DOHH2 (cell line): ENCODE results near the gene SLC25A6.

ENCODE experiments used
- EZH2phosphoT487 ChIP-seq: fragments of 200-600 bp; sonication (generic); IDR thresholded peaks from 2 replicates; pipeline ENCODE4 v1.6.1; 2017; ENCODE audit warnings: borderline replicate concordance, mild to moderate bottlenecking, antibody characterized with exemption, low read length, moderate library complexity, mixed read lengths
- TF ChIP-seq, protein P1 (sequence below): fragments of 200-600 bp; sonication (generic); IDR thresholded peaks from one replicate; pipeline ENCODE4 v1.5.1; 2014; ENCODE audit warnings: antibody characterized with exemption, mild to moderate bottlenecking, low read depth, low read length; ENCODE audit not compliant: poor library complexity, severe bottlenecking

DNA sequence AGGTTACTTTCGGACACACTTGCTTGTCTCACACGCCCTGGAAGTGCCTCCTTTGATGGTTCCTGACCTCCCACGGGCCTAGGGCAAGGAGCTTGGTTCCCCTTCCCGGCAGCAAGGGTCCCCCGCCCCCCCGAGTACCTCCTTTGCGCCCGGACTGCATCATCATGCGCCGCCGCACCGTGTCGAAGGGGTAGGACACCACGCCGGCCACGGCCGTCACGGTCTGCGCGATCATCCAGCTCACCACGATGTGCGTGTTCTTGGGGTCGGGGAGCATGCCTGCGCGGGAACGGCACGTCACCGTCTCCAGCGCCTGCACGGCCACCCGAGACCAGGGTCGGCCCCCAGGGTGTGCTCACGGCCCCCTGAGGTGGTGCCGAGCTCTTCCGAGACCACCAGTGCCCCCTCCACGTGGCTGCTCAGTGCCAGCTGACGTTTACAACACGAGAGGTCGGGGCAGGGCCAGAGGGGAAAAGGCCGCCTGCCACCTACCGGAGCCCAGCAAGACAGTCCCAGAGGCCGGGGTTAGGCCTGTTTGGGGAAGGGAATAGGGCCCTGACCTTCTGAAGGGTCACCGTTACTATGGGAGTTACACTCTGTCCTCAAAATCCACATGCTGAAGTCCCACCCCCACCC lies 4.7 kb downstream of the SLC25A6 start:
- TF ChIP-seq, protein P1, sequence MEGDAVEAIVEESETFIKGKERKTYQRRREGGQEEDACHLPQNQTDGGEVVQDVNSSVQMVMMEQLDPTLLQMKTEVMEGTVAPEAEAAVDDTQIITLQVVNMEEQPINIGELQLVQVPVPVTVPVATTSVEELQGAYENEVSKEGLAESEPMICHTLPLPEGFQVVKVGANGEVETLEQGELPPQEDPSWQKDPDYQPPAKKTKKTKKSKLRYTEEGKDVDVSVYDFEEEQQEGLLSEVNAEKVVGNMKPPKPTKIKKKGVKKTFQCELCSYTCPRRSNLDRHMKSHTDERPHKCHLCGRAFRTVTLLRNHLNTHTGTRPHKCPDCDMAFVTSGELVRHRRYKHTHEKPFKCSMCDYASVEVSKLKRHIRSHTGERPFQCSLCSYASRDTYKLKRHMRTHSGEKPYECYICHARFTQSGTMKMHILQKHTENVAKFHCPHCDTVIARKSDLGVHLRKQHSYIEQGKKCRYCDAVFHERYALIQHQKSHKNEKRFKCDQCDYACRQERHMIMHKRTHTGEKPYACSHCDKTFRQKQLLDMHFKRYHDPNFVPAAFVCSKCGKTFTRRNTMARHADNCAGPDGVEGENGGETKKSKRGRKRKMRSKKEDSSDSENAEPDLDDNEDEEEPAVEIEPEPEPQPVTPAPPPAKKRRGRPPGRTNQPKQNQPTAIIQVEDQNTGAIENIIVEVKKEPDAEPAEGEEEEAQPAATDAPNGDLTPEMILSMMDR = no peak
- no peak for TF ChIP-seq EZH2phosphoT487
